MM.1S (cell line): Measurements from ENCODE around the gene PACS2.

Source experiments
- CTCF ChIP-seq: fragments of 300-600 bp; sonication (generic); IDR thresholded peaks from 2 replicates; pipeline ENCODE4 v1.5.1; 2016; ENCODE audit warnings: antibody characterized with exemption, low read length, mixed read lengths
- EZH2 ChIP-seq: fragments of 300-600 bp; sonication (generic); optimal IDR thresholded peaks from 2 replicates; pipeline ENCODE3; 2017; ENCODE audit warnings: low read depth, mild to moderate bottlenecking, antibody characterized with exemption, low read length, mixed read lengths
- EZH2phosphoT487 ChIP-seq: fragments of 300-600 bp; sonication (generic); IDR thresholded peaks from 2 replicates; pipeline ENCODE4 v1.6.1; 2018; ENCODE audit warnings: antibody characterized with exemption, low read length

GRCh38 chr14:105272623-105273022, 41.9 kb upstream of the PACS2 start:
- TF ChIP-seq EZH2phosphoT487 = no peak
- no peak for TF ChIP-seq CTCF
- TF ChIP-seq EZH2 = no peak
